Kidney epithelial cell (primary cell): ENCODE measurements around the gene CTNS. TPM values are rescaled to one million over a fixed set of nuclear protein-coding genes. Genes with fewer than 3 reads are reported as not detected.

Source experiments
- DNase-seq: peaks from one replicate; pipeline ENCODE4 v3.0.0-alpha.2; 2010; ENCODE audit warnings: low read depth
- H3K27me3 ChIP-seq: 2 replicates; pipeline ENCODE4 v1.6.0; 2011; ENCODE audit warnings: low read length; ENCODE audit not compliant: control insufficient read depth, insufficient read depth
- H3K36me3 ChIP-seq: 2 replicates; pipeline ENCODE4 v1.5.1; 2011; ENCODE audit warnings: low read length; ENCODE audit not compliant: control insufficient read depth, insufficient read depth
- H3K4me3 ChIP-seq: 2 replicates; pipeline ENCODE4 v1.5.1; 2011; ENCODE audit warnings: low read depth, mild to moderate bottlenecking, control low read depth, low read length
- total RNA-seq: library from RNA; depleted of rRNA; stranded (reverse); fragments of >200 nt; gene quantifications from 2 replicates; pipeline ENCODE4 v1.2.3, GENCODE V29; 2015
- TF ChIP-seq, protein P1 (sequence below): IDR thresholded peaks from 2 replicates; pipeline ENCODE4 v1.5.1; 2011; ENCODE audit warnings: mild to moderate bottlenecking, moderate library complexity, low read length, control low read depth, inconsistent platforms; ENCODE audit not compliant: insufficient read depth, poor library complexity, severe bottlenecking

The CTNS gene
- total RNA-seq, 1 donor from 2014 or later = 55.4 TPM

DNA sequence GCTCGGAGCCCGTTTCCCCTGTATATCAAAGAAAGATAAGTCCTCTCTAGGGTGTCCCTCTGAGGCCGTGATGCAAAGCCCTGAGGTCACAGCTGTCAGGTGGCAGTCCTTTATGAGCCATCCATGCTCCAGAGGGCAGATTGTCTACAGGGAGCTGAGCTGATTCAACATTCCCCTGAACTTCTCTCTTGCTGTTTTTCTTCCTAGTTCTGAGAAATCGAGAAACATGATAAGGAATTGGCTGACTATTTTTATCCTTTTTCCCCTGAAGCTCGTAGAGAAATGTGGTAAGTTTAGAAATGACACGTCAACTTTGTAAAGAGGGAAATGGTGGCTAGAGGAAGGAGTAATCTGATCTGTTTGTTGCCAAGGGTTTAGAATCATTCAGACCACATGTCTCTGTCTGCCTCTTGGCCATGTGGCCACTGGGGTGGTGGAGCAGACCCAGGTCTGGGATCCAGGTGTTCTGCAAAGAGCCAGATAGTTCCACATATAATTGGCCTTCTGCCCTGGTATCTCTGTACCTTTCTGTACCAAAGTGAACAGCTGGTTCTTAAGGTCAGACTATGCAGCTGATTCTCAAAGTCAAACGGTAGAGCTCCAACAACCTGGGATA is 3.5 kb downstream of the CTNS start:
- Histone ChIP-seq H3K27me3 (no peaks in the 10 kb centered on the region), H3K4me3 (no peak overlapping the region), H3K36me3 (peaks cover 1% of the 10 kb centered on the region)
- TF ChIP-seq, protein P1, sequence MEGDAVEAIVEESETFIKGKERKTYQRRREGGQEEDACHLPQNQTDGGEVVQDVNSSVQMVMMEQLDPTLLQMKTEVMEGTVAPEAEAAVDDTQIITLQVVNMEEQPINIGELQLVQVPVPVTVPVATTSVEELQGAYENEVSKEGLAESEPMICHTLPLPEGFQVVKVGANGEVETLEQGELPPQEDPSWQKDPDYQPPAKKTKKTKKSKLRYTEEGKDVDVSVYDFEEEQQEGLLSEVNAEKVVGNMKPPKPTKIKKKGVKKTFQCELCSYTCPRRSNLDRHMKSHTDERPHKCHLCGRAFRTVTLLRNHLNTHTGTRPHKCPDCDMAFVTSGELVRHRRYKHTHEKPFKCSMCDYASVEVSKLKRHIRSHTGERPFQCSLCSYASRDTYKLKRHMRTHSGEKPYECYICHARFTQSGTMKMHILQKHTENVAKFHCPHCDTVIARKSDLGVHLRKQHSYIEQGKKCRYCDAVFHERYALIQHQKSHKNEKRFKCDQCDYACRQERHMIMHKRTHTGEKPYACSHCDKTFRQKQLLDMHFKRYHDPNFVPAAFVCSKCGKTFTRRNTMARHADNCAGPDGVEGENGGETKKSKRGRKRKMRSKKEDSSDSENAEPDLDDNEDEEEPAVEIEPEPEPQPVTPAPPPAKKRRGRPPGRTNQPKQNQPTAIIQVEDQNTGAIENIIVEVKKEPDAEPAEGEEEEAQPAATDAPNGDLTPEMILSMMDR = no peak
- no peak for DNase-seq

DNA sequence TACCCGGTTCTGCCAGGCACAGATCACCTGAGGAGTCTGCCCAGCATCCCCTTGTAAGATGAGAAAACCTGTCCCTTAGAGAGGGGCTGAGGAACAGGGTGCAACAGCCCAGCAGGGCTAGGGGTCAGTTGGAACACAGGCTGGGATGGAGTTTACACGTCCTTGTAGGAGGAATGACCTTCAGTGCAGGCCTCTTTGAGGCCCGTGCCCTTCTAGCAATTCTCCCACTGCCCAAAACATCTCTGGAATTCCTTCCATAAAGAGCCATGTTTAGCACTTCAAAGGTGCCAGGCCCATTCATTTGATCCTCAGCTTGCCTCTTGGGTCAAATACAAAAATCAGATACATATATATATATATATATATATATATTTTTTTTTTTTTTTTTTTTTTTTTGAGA is 4.5 kb downstream of the CTNS start:
- TF ChIP-seq, protein P1 = no peak
- H3K4me3 ChIP-seq = no peak overlapping the region
- H3K36me3 ChIP-seq = peaks cover 1% of the 10 kb centered on the region
- H3K27me3 ChIP-seq = no peaks in the 10 kb centered on the region
- no peak for DNase-seq

DNA sequence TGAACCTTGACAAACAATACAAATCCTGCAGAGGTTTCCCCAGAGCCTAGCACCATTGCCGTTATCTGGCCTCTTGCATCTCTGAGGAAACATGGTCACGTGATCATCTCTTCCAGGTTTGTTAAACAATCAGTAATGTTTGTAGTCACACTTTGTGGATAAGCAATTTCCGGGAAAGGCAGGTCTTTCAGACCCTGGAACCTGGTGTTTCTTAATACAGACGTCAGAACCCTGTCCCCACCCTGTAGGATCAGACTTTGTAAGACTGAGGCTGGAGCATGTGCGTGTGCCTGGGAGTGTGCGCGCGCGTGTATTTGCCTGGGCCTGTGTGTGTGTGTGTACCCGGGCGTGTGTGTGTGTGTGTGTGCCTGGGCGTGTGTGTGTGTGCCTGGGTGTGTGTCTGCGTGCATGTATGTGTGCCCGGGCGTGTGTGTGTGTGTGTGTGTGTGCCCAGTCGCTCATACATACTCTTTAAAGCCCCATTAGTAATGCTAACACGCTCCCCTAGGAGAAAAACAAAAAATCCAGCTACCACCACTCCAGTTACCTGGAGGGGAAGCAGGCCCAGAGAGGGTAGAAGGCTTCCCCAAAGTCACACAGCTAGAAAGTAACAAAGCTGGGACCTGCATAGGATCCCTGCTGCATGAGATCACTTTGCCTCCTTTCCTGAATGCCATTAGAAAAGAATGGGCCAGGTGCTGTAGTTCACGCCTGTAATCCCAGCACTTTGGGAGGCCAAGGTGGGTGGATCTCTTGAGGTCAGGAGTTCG is 5.3 kb downstream of the CTNS start:
- Histone ChIP-seq H3K4me3 (no peak overlapping the region), H3K36me3 (peaks cover 1% of the 10 kb centered on the region), H3K27me3 (no peaks in the 10 kb centered on the region)
- no peak for DNase-seq
- TF ChIP-seq, protein P1 = no peak

DNA sequence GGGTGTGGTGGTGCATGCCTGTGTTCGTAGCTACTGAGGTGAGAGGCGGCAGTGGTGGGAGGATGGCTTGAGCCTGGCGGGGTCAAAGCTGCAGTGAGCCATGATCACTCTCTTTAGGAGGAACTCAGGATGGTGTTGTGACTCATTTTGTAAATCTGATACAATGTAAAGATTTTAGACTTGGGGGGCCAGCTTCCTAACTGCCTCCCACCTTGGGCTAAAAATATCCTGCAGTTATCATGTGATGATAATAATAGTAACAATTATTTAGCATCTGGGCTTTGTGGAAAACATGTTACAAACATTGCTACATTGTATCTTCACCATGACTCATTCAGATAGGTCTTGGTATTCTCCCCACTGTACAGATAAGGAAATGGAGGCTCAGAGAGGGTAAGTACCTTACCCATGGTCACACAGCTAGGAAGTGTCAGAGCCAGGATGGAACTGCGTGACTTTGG is 7.4 kb downstream of the CTNS start:
- no peak for DNase-seq
- Histone ChIP-seq H3K4me3 (no peak overlapping the region), H3K36me3 (peaks cover 1% of the 10 kb centered on the region), H3K27me3 (no peaks in the 10 kb centered on the region)
- TF ChIP-seq, protein P1 = no peak

DNA sequence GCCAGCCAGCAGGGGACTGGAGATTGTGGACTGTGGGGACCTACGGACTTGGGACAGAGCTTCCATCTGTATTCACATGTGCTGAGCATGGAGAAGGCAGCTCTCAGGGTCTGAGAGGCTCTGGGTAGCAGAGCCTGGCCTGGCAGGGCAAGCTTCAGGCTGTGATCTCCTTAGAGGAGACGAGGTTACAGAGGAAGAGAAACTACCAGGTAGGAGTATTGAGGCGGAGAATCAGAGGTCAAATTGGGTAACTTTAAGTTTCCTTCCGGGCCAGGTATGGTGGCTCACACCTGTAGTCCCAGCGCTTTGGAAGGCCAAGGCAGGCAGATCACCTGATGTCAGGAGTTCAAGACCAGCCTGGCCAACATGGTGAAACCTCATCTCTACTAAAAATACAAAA is 8.8 kb downstream of the CTNS start:
- DNase-seq = no peak
- TF ChIP-seq, protein P1 = no peak
- no peaks in the 10 kb centered on the region for H3K27me3 ChIP-seq
- no peak overlapping the region for H3K4me3 ChIP-seq
- H3K36me3 ChIP-seq = no peaks in the 10 kb centered on the region
